Natural killer cell (primary cell): ENCODE data around the gene FOXP1. TPM values are rescaled to one million over a fixed set of nuclear protein-coding genes. Genes with fewer than 3 reads are reported as not detected.

Source experiments
- ATAC-seq, 3 donors: fragments of 150-1000 bp in 2 of 3; fragments of 200-7000 bp in 1 of 3; cut with Tn5 transposase; 1 replicate in 1 of 3; 2 replicates in 2 of 3; pipeline ENCODE4 v1.10.0; 2021; ENCODE audit warnings: mild to moderate bottlenecking in 2 of 3, moderate library complexity in 2 of 3
- DNase-seq, 2 donors: peaks; one replicate each; pipeline versions ENCODE4 v3.0.0 to v3.0.0-alpha.2; 2013 to 2021; ENCODE audit warnings: mixed read lengths in 1 of 2
- H3K27ac ChIP-seq: one replicate; pipeline ENCODE4 v1.5.1; 2013; ENCODE audit warnings: mild to moderate bottlenecking, low read length
- H3K27me3 ChIP-seq: one replicate; pipeline ENCODE4 v1.6.1; 2013; ENCODE audit warnings: low read length; ENCODE audit not compliant: control insufficient read depth, insufficient read depth
- H3K36me3 ChIP-seq: one replicate; pipeline ENCODE4 v1.6.1; 2013; ENCODE audit warnings: low read length; ENCODE audit not compliant: control insufficient read depth, insufficient read depth
- H3K4me1 ChIP-seq: one replicate; pipeline ENCODE4 v1.6.1; 2013; ENCODE audit warnings: low read length; ENCODE audit not compliant: control insufficient read depth, insufficient read depth
- H3K4me3 ChIP-seq: one replicate; pipeline ENCODE4 v1.5.1; 2013; ENCODE audit warnings: low read length
- H3K9me3 ChIP-seq: one replicate; pipeline ENCODE4 v1.6.1; 2013; ENCODE audit warnings: low read length; ENCODE audit not compliant: control insufficient read depth, insufficient read depth
- H3K27ac Mint-ChIP-seq, 2 donors: one replicate each; pipeline ENCODE4 v1.8.0; 2022; ENCODE audit warnings: mild to moderate bottlenecking in 2 of 2, mixed read lengths in 2 of 2, moderate library complexity in 1 of 2
- H3K27me3 Mint-ChIP-seq, 2 donors: one replicate each; pipeline ENCODE4 v1.8.0; 2022; ENCODE audit warnings: low read depth in 2 of 2, mixed read lengths in 2 of 2
- H3K36me3 Mint-ChIP-seq: one replicate; pipeline ENCODE4 v1.8.0; 2022; ENCODE audit warnings: mixed read lengths
- H3K4me1 Mint-ChIP-seq, 2 donors: one replicate each; pipeline ENCODE4 v1.8.0; 2022; ENCODE audit warnings: mixed read lengths in 2 of 2
- H3K4me3 Mint-ChIP-seq: one replicate; pipeline ENCODE4 v1.8.0; 2022; ENCODE audit warnings: mild to moderate bottlenecking, moderate library complexity, mixed read lengths
- H3K9me3 Mint-ChIP-seq, 2 donors: one replicate each; pipeline ENCODE4 v1.8.0; 2022; ENCODE audit warnings: mixed read lengths in 2 of 2
- CTCF ChIP-seq: fragments of 200-600 bp; IDR thresholded peaks from one replicate; pipeline ENCODE4 v1.8.0; 2022; ENCODE audit warnings: antibody characterized with exemption
- WGBS: methylation state at CpG from one replicate; pipeline ENCODE4 v1.1.7; 2013; ENCODE audit warnings: missing lambda C conversion rate; ENCODE audit not compliant: insufficient coverage; 5-methylcytosine and 5-hydroxymethylcytosine counted together
- intact Hi-C: fragments of 100-400 bp; cut with micrococcal nuclease; formaldehyde crosslinking; loops from one replicate; pipeline ENCODE4 v1.14.2; 2022
- total RNA-seq, 4 donors: library from RNA; stranded (reverse); fragments of 120-200 nt in 1 of 4; gene quantifications; one replicate each; pipeline versions ENCODE4 v1.2.3 to v1.2.4, GENCODE V29; 2013 to 2022

Gene FOXP1
- total RNA-seq, 3 donors from 2014 or later (not counting 1 experiment from before 2014, with no cell fraction given) = 166 to 185 (median 166) TPM

GRCh38 chr3:71235846-71236245, 347.7 kb downstream of the FOXP1 start:
- Mint-ChIP-seq H3K36me3 (peaks cover 12% of the 10 kb centered on the region), H3K4me3 (no peak overlapping the region), H3K4me1 (no peaks in the 10 kb centered on the region), H3K27me3 (peaks cover 10 to 13% of the 10 kb centered on the region in 2 donors), H3K9me3 (no peaks in the 10 kb centered on the region), H3K27ac (no peak overlapping the region)
- 93% methylated on average over 1 of the region's 3 CpGs for whole genome bisulfite sequencing
- Histone ChIP-seq H3K9me3 (no peaks in the 10 kb centered on the region), H3K4me1 (no peaks in the 10 kb centered on the region), H3K4me3 (no peak overlapping the region), H3K27ac (no peak overlapping the region), H3K36me3 (no peaks in the 10 kb centered on the region), H3K27me3 (no peaks in the 10 kb centered on the region)
- intact Hi-C loops = no loop called here
- no peak for TF ChIP-seq CTCF
- ATAC-seq = no peak
- DNase-seq = no peak

- no peak overlapping the region for H3K4me3 Mint-ChIP-seq
- intact Hi-C loops = no loop called here
- DNase-seq (no peak), ATAC-seq (no peak)
- Histone ChIP-seq H3K9me3 (no peaks in the 10 kb centered on the region), H3K4me1 (peaks cover 6% of the 10 kb centered on the region), H3K4me3 (no peak overlapping the region), H3K36me3 (no peaks in the 10 kb centered on the region), H3K27me3 (no peaks in the 10 kb centered on the region), H3K27ac (no peak overlapping the region)
- H3K27me3 Mint-ChIP-seq = peaks cover 10 to 13% of the 10 kb centered on the region in 2 donors
- WGBS = 100% methylated on average over 1 of the region's 3 CpGs
- peaks cover 9 to 11% of the 10 kb centered on the region in 2 donors for H3K4me1 Mint-ChIP-seq
- TF ChIP-seq CTCF = no peak
- no peak overlapping the region for H3K27ac Mint-ChIP-seq
- peaks cover 12% of the 10 kb centered on the region for H3K36me3 Mint-ChIP-seq
- H3K9me3 Mint-ChIP-seq = no peaks in the 10 kb centered on the region
Measured at GRCh38 chr3:71232895-71233294, 350.6 kb downstream of the FOXP1 start.

- WGBS = 70% methylated on average over 1 of the region's 3 CpGs
- Mint-ChIP-seq H3K4me3 (no peak overlapping the region), H3K4me1 (peaks cover 14 to 17% of the 10 kb centered on the region in 2 donors), H3K9me3 (no peaks in the 10 kb centered on the region), H3K27ac (no peak overlapping the region), H3K36me3 (peaks cover 12% of the 10 kb centered on the region), H3K27me3 (peaks cover 10 to 13% of the 10 kb centered on the region in 2 donors)
- Histone ChIP-seq H3K4me3 (no peak overlapping the region), H3K27ac (no peak overlapping the region), H3K36me3 (no peaks in the 10 kb centered on the region), H3K9me3 (no peaks in the 10 kb centered on the region), H3K4me1 (peaks cover 9% of the 10 kb centered on the region), H3K27me3 (no peaks in the 10 kb centered on the region)
- intact Hi-C loops = no loop called here
- DNase-seq (no peak), ATAC-seq (no peak)
- no peak for TF ChIP-seq CTCF
Measured at GRCh38 chr3:71232175-71232679, 351.3 kb downstream of the FOXP1 start.

GRCh38 chr3:71231680-71232079, 351.8 kb downstream of the FOXP1 start:
- no peak overlapping the region for H3K4me3 Mint-ChIP-seq

More at GRCh38 chr3:71231680-71232079, 351.8 kb downstream of the FOXP1 start:
- no peak for ATAC-seq
- Histone ChIP-seq H3K9me3 (no peaks in the 10 kb centered on the region), H3K27ac (no peak overlapping the region), H3K4me3 (no peak overlapping the region), H3K27me3 (no peaks in the 10 kb centered on the region), H3K4me1 (peaks cover 14% of the 10 kb centered on the region), H3K36me3 (no peaks in the 10 kb centered on the region)
- no peaks in the 10 kb centered on the region for H3K9me3 Mint-ChIP-seq
- intact Hi-C loops = no loop called here
- 84% methylated on average over 3 of the region's 4 CpGs for WGBS
- peaks cover 19 to 23% of the 10 kb centered on the region in 2 donors for H3K4me1 Mint-ChIP-seq
- peaks cover 10 to 13% of the 10 kb centered on the region in 2 donors for H3K27me3 Mint-ChIP-seq
- no peak for TF ChIP-seq CTCF
- DNase-seq = no peak
- no peak overlapping the region for H3K27ac Mint-ChIP-seq
- peaks cover 12% of the 10 kb centered on the region for H3K36me3 Mint-ChIP-seq
